NB4 (cell line): ENCODE measurements around the gene BHLHE41.

Experiments
- DNase-seq: peaks from one replicate; pipeline ENCODE4 v3.0.0; 2010; ENCODE audit warnings: low read depth
- H3K4me3 ChIP-seq: one replicate; pipeline ENCODE4 v1.5.1; 2011; ENCODE audit warnings: mild to moderate bottlenecking, low read depth, low read length, moderate library complexity
- CTCF ChIP-seq: IDR thresholded peaks from one replicate; pipeline ENCODE4 v1.5.1; 2012; ENCODE audit warnings: low read depth, low read length
- MAX ChIP-seq: IDR thresholded peaks from 2 replicates; pipeline ENCODE4 v1.6.1; 2011; ENCODE audit warnings: low read depth, low read length
- MYC ChIP-seq: IDR thresholded peaks from 2 replicates; pipeline ENCODE4 v1.6.1; 2011; ENCODE audit warnings: low read depth, low read length
- POLR2A ChIP-seq: IDR thresholded peaks from 2 replicates; pipeline ENCODE4 v1.6.1; 2011; ENCODE audit warnings: mild to moderate bottlenecking; ENCODE audit not compliant: insufficient read length; ENCODE audit errors: extremely low read depth

The BHLHE41 gene

GRCh38 chr12:26128168-26128567, 3.3 kb upstream of the BHLHE41 start:
- H3K4me3 ChIP-seq, result no peak overlapping the region
- TF ChIP-seq MAX (no peak), MYC (no peak), CTCF (no peak), POLR2A (no peak)
- no peak for DNase-seq

GRCh38 chr12:26127404-26127803, 2.6 kb upstream of the BHLHE41 start:
- DNase-seq, result no peak
- no peak for TF ChIP-seq POLR2A
- no peak overlapping the region for H3K4me3 ChIP-seq

- TF ChIP-seq MAX (peak; percentile 93), MYC (peak; percentile 73; the same call in 1 of the 2 replicates), CTCF (peak; percentile 26), POLR2A (no peak)
- peak; percentile 97 for DNase-seq
- H3K4me3 ChIP-seq, result peak overlapping the region; percentile 68
These were observed 1.8 kb upstream of the BHLHE41 start for GRCh38 chr12:26126340-26127284.

GRCh38 chr12:26125400-26126339, 833 bp upstream of the BHLHE41 start:
- TF ChIP-seq CTCF, result no peak
- TF ChIP-seq MYC, result peak; percentile 44
- no peak for TF ChIP-seq POLR2A
- TF ChIP-seq MAX, result peak; percentile 60
- DNase-seq, result peak; percentile 88
- peak overlapping the region; percentile 68 for H3K4me3 ChIP-seq

GRCh38 chr12:26123482-26123980, 1.3 kb downstream of the BHLHE41 start:
- DNase-seq, result no peak
- no peak for TF ChIP-seq MAX
- no peak for TF ChIP-seq POLR2A
- no peak for TF ChIP-seq CTCF
- no peak for TF ChIP-seq MYC
- H3K4me3 ChIP-seq, result peak overlapping the region; percentile 59
